Right ventricle myocardium superior (tissue), 1 donor: ENCODE measurements around the gene CCDC85C. TPM values are rescaled to one million over a fixed set of nuclear protein-coding genes. Genes with fewer than 3 reads are reported as not detected.

Experiments used
- ATAC-seq: fragments of 200-7000 bp; cut with Tn5 transposase; one replicate; pipeline ENCODE4 v1.9.1; 2020; ENCODE audit warnings: mild to moderate bottlenecking; ENCODE audit not compliant: poor library complexity
- DNase-seq: peaks from one replicate; pipeline ENCODE4 v3.0.0-alpha.2; 2020
- intact Hi-C: fragments of 100-400 bp; cut with DNase I; formaldehyde crosslinking; loops from one replicate; pipeline ENCODE4 v1.11.2; 2022
- total RNA-seq: library from RNA; stranded (reverse); fragmentation: NEBNext Ultra II Directional; extraction: Animal tissue kit (Norgen Biotek cat#: 25700); gene quantifications from one replicate; pipeline ENCODE4 v1.2.1, GENCODE V29; 2021
- donor health status: DM: no; HTN: yes; CAD: no; lungs with severe emphysema.

The CCDC85C gene
- total RNA-seq, 1 donor from 2014 or later, result 46.6 TPM

- DNase-seq (no peak), ATAC-seq (peak; percentile 13)
- intact Hi-C loops, result no loop called here
These were observed 24.7 kb downstream of the CCDC85C start for GRCh38 chr14:99579120-99579836.

GRCh38 chr14:99578541-99579101, 25.4 kb downstream of the CCDC85C start:
- intact Hi-C loops, result no loop called here
- ATAC-seq, result peak; percentile 46
- no peak for DNase-seq

- DNase-seq (no peak), ATAC-seq (no peak)
- intact Hi-C loops, result no loop called here
These were observed 27.0 kb downstream of the CCDC85C start for GRCh38 chr14:99576761-99577705.

GRCh38 chr14:99576304-99576703, 27.7 kb downstream of the CCDC85C start:
- ATAC-seq, result no peak
- intact Hi-C loops, result no loop called here
- DNase-seq, result no peak

GRCh38 chr14:99575043-99576023, 28.7 kb downstream of the CCDC85C start:
- DNase-seq (no peak), ATAC-seq (peak; percentile 13)
- intact Hi-C loops, result no loop called here

- intact Hi-C loops, result no loop called here
- peak; percentile 63 for DNase-seq
These were observed 29.7 kb downstream of the CCDC85C start for GRCh38 chr14:99574099-99574880.

GRCh38 chr14:99573436-99574098, 30.4 kb downstream of the CCDC85C start:
- DNase-seq (no peak), ATAC-seq (peak; percentile 3)
- intact Hi-C loops, result no loop called here

More at GRCh38 chr14:99574099-99574880, 29.7 kb downstream of the CCDC85C start:
- ATAC-seq, result peak; percentile 59

- no peak for DNase-seq
- ATAC-seq, result no peak
- intact Hi-C loops, result no loop called here
These were observed 31.0 kb downstream of the CCDC85C start for GRCh38 chr14:99573000-99573330.

- intact Hi-C loops, result no loop called here
- no peak for DNase-seq
These were observed 31.6 kb downstream of the CCDC85C start for GRCh38 chr14:99572173-99572999.

GRCh38 chr14:99571303-99571986, 32.6 kb downstream of the CCDC85C start:
- no peak for DNase-seq
- ATAC-seq, result no peak
- intact Hi-C loops, result no loop called here

More at GRCh38 chr14:99572173-99572999, 31.6 kb downstream of the CCDC85C start:
- no peak for ATAC-seq

- intact Hi-C loops, result no loop called here
- DNase-seq, result no peak
- no peak for ATAC-seq
These were observed 33.3 kb downstream of the CCDC85C start for GRCh38 chr14:99570544-99571302.

GRCh38 chr14:99569725-99570543, 34.1 kb downstream of the CCDC85C start:
- intact Hi-C loops, result no loop called here
- DNase-seq (no peak), ATAC-seq (no peak)

- intact Hi-C loops, result no loop called here
- DNase-seq (no peak), ATAC-seq (peak; percentile 50)
These were observed 35.1 kb downstream of the CCDC85C start for GRCh38 chr14:99568567-99569560.
